ENCODE results near the gene SERINC3. TPM values are rescaled to one million over a fixed set of nuclear protein-coding genes. Genes with fewer than 3 reads are reported as not detected.
"Not testable (repeated sequence)": the region's sequence is repeated elsewhere in the genome, so short reads cannot be mapped to it uniquely, and the experiment has no call there.

Gene SERINC3
- total and polyA plus RNA-seq, 2 donors (not counting 1 experiment from before 2014, with no cell fraction given): 120 to 238 TPM

- Histone ChIP-seq H3K79me2 (ENCODE audit: control insufficient read depth, insufficient read depth, low read length) (no peaks in the 10 kb centered on the region), H3K36me3 (ENCODE audit: control insufficient read depth, insufficient read depth, low read length) (no peaks in the 10 kb centered on the region), H4K20me1 (ENCODE audit: control insufficient read depth, extremely low read depth, insufficient read depth, low read length) (no peaks in the 10 kb centered on the region), H3K27me3 (ENCODE audit: control insufficient read depth, insufficient read depth, low read length) (no peaks in the 10 kb centered on the region), H3K4me1 (ENCODE audit: control insufficient read depth, extremely low read depth, insufficient read depth, low read length) (peaks cover 8% of the 10 kb centered on the region), H3K9me3 (ENCODE audit: control insufficient read depth, insufficient read depth, low read depth, low read length) (no peaks in the 10 kb centered on the region), H3K9ac (ENCODE audit: insufficient read depth, low read length) (no peak overlapping the region), H3K4me2 (ENCODE audit: extremely low read depth, insufficient read depth, low read length) (no peak overlapping the region), H3K27ac (ENCODE audit: insufficient read depth, low read length) (no peak overlapping the region), H2AFZ (ENCODE audit: low read length) (no peak overlapping the region), H3K4me3 (replicated peaks in 1 of 4; ENCODE audit: control extremely low read depth in 1 of 4, insufficient read depth in 1 of 4, low read depth in 3 of 4, low read length in 4 of 4) (no peak overlapping the region)
- no peak for DNase-seq (ENCODE audit: low read depth in 2 of 2)
- no peak for TF ChIP-seq EZH2 (IDR thresholded peaks at IDR 0.05; ENCODE audit: low read length, missing control alignments)
- no peak for TF ChIP-seq CTCF (conservative IDR thresholded peaks at IDR 0.05 in 1 of 2, IDR thresholded peaks at IDR 0.05 in 1 of 2; ENCODE audit: low read depth in 1 of 2, low read length in 2 of 2)
Observed at GRCh38 chr20:44566811-44567210, 44.9 kb upstream of the SERINC3 start.

- Histone ChIP-seq H3K27ac (ENCODE audit: insufficient read depth, low read length) (no peak overlapping the region), H3K9ac (ENCODE audit: insufficient read depth, low read length) (no peak overlapping the region), H3K4me2 (ENCODE audit: extremely low read depth, insufficient read depth, low read length) (no peak overlapping the region), H3K36me3 (ENCODE audit: control insufficient read depth, insufficient read depth, low read length) (no peaks in the 10 kb centered on the region), H4K20me1 (ENCODE audit: control insufficient read depth, extremely low read depth, insufficient read depth, low read length) (no peaks in the 10 kb centered on the region), H3K9me3 (ENCODE audit: control insufficient read depth, insufficient read depth, low read depth, low read length) (no peaks in the 10 kb centered on the region), H3K79me2 (ENCODE audit: control insufficient read depth, insufficient read depth, low read length) (no peaks in the 10 kb centered on the region), H2AFZ (ENCODE audit: low read length) (no peak overlapping the region), H3K27me3 (ENCODE audit: control insufficient read depth, insufficient read depth, low read length) (no peaks in the 10 kb centered on the region), H3K4me3 (replicated peaks in 1 of 4; ENCODE audit: control extremely low read depth in 1 of 4, insufficient read depth in 1 of 4, low read depth in 3 of 4, low read length in 4 of 4) (no peak overlapping the region), H3K4me1 (ENCODE audit: control insufficient read depth, extremely low read depth, insufficient read depth, low read length) (peaks cover 2% of the 10 kb centered on the region)
- TF ChIP-seq EZH2 (IDR thresholded peaks at IDR 0.05; ENCODE audit: low read length, missing control alignments) (no peak), CTCF (conservative IDR thresholded peaks at IDR 0.05 in 1 of 2, IDR thresholded peaks at IDR 0.05 in 1 of 2; ENCODE audit: low read depth in 1 of 2, low read length in 2 of 2) (no peak)
- DNase-seq (ENCODE audit: low read depth in 2 of 2): no peak
Observed at GRCh38 chr20:44566018-44566417, 44.1 kb upstream of the SERINC3 start.

GRCh38 chr20:44561876-44562275 lies 40.0 kb upstream of the SERINC3 start:
- Histone ChIP-seq H3K9me3 (ENCODE audit: control insufficient read depth, insufficient read depth, low read depth, low read length) (no peaks in the 10 kb centered on the region), H3K36me3 (ENCODE audit: control insufficient read depth, insufficient read depth, low read length) (no peaks in the 10 kb centered on the region), H3K4me1 (ENCODE audit: control insufficient read depth, extremely low read depth, insufficient read depth, low read length) (peaks cover 2% of the 10 kb centered on the region), H3K9ac (ENCODE audit: insufficient read depth, low read length) (no peak overlapping the region), H3K27ac (ENCODE audit: insufficient read depth, low read length) (no peak overlapping the region), H3K79me2 (ENCODE audit: control insufficient read depth, insufficient read depth, low read length) (no peaks in the 10 kb centered on the region), H4K20me1 (ENCODE audit: control insufficient read depth, extremely low read depth, insufficient read depth, low read length) (no peaks in the 10 kb centered on the region), H2AFZ (ENCODE audit: low read length) (no peak overlapping the region), H3K4me2 (ENCODE audit: extremely low read depth, insufficient read depth, low read length) (no peak overlapping the region), H3K4me3 (replicated peaks in 1 of 4; ENCODE audit: control extremely low read depth in 1 of 4, insufficient read depth in 1 of 4, low read depth in 3 of 4, low read length in 4 of 4) (no peak overlapping the region), H3K27me3 (ENCODE audit: control insufficient read depth, insufficient read depth, low read length) (no peaks in the 10 kb centered on the region)
- no peak for DNase-seq (ENCODE audit: low read depth in 2 of 2)
- TF ChIP-seq EZH2 (IDR thresholded peaks at IDR 0.05; ENCODE audit: low read length, missing control alignments) (no peak), CTCF (conservative IDR thresholded peaks at IDR 0.05 in 1 of 2, IDR thresholded peaks at IDR 0.05 in 1 of 2; ENCODE audit: low read depth in 1 of 2, low read length in 2 of 2) (no peak)

GRCh38 chr20:44560818-44561217 lies 38.9 kb upstream of the SERINC3 start:
- H3K27me3 ChIP-seq (ENCODE audit: control insufficient read depth, insufficient read depth, low read length); H4K20me1 ChIP-seq (ENCODE audit: control insufficient read depth, extremely low read depth, insufficient read depth, low read length); H2AFZ ChIP-seq (ENCODE audit: low read length); H3K4me2 ChIP-seq (ENCODE audit: extremely low read depth, insufficient read depth, low read length); H3K27ac ChIP-seq (ENCODE audit: insufficient read depth, low read length); H3K4me3 ChIP-seq (replicated peaks in 1 of 4; ENCODE audit: control extremely low read depth in 1 of 4, insufficient read depth in 1 of 4, low read depth in 3 of 4, low read length in 4 of 4); H3K79me2 ChIP-seq (ENCODE audit: control insufficient read depth, insufficient read depth, low read length); H3K36me3 ChIP-seq (ENCODE audit: control insufficient read depth, insufficient read depth, low read length); DNase-seq (ENCODE audit: low read depth in 2 of 2); H3K9me3 ChIP-seq (ENCODE audit: control insufficient read depth, insufficient read depth, low read depth, low read length); H3K9ac ChIP-seq (ENCODE audit: insufficient read depth, low read length); H3K4me1 ChIP-seq (ENCODE audit: control insufficient read depth, extremely low read depth, insufficient read depth, low read length): not testable (repeated sequence)
